ENCODE results near the gene C20orf96.

- TF ChIP-seq CTCF (IDR thresholded peaks at IDR 0.05) = no peak
- TF ChIP-seq SIN3A (IDR thresholded peaks at IDR 0.05; ENCODE audit: borderline replicate concordance, insufficient read depth, low read depth, low read length) = no peak
- TF ChIP-seq TCF7L2 (IDR thresholded peaks at IDR 0.05; ENCODE audit: low read depth, low read length) = no peak
These were observed 39.3 kb upstream of the C20orf96 start for GRCh38 chr20:329851-330232.
